Thymus (tissue), 11 donors: ENCODE measurements around the gene FXYD2. TPM values are rescaled to one million over a fixed set of nuclear protein-coding genes. Genes with fewer than 3 reads are reported as not detected.

ENCODE experiments used
- DNase-seq, 9 donors: peaks; one replicate each; pipeline ENCODE4 v3.0.0-alpha.2; 2013; ENCODE audit warnings: low spot score in 9 of 9, low read depth in 6 of 9, missing footprints in 1 of 9
- H3K27ac ChIP-seq, 2 donors: one replicate each; pipeline ENCODE4 v1.5.1; 2013; ENCODE audit warnings: control low read depth in 1 of 2, low read depth in 1 of 2, low read length in 1 of 2, mild to moderate bottlenecking in 1 of 2, moderate library complexity in 1 of 2
- H3K27me3 ChIP-seq, 2 donors: one replicate each; pipeline ENCODE4 v1.5.1; 2013; ENCODE audit warnings: low read length in 1 of 2; ENCODE audit not compliant: control insufficient read depth in 2 of 2, insufficient read depth in 1 of 2
- H3K36me3 ChIP-seq, 2 donors: one replicate each; pipeline ENCODE4 v1.5.1; 2013; ENCODE audit warnings: low read length in 1 of 2, mild to moderate bottlenecking in 1 of 2, moderate library complexity in 1 of 2; ENCODE audit not compliant: control insufficient read depth in 2 of 2, insufficient read depth in 2 of 2
- H3K4me1 ChIP-seq, 2 donors: one replicate each; pipeline ENCODE4 v1.5.1; 2013; ENCODE audit warnings: low read length in 2 of 2; ENCODE audit not compliant: control insufficient read depth in 2 of 2, insufficient read depth in 2 of 2
- H3K4me3 ChIP-seq, 2 donors: one replicate each; pipeline ENCODE4 v1.5.1; 2013; ENCODE audit warnings: low read length in 2 of 2, control low read depth in 1 of 2, mild to moderate bottlenecking in 1 of 2
- H3K9me3 ChIP-seq, 2 donors: one replicate each; pipeline ENCODE4 v1.5.1; 2013; ENCODE audit warnings: low read length in 1 of 2, mild to moderate bottlenecking in 1 of 2; ENCODE audit not compliant: control insufficient read depth in 2 of 2, insufficient read depth in 1 of 2
- WGBS: extraction: QIAGEN DNeasy Blood & Tissue Kit; methylation state at CpG from one replicate; pipeline ENCODE4 v1.1.7; 2013; 5-methylcytosine and 5-hydroxymethylcytosine counted together
- polyA plus RNA-seq: library from polyadenylated mRNA; stranded (reverse); fragments of 200-250 nt; gene quantifications from one replicate; pipeline ENCODE4 v1.2.3, GENCODE V29; 2013
- total RNA-seq: library from RNA; stranded (reverse); fragments of 120-200 nt; gene quantifications from one replicate; pipeline ENCODE4 v1.2.4, GENCODE V29; 2013
- donor health status: healthy.

Gene FXYD2
- total and polyA plus RNA-seq, 2 donors = 78.9 to 100 TPM

- no peaks in the 10 kb centered on the region for H3K36me3 ChIP-seq
- no peak for DNase-seq
- WGBS = 91% methylated on average over 7 of the region's 7 CpGs
Observed at GRCh38 chr11:117839380-117839881, 14.9 kb upstream of the FXYD2 start.

GRCh38 chr11:117838901-117839300 is 14.4 kb upstream of the FXYD2 start:
- no peaks in the 10 kb centered on the region for H3K27me3 ChIP-seq
- peaks cover 11 to 21% of the 10 kb centered on the region in 2 donors for H3K4me1 ChIP-seq
- WGBS = 85% methylated on average over 8 of the region's 8 CpGs
- H3K9me3 ChIP-seq = no peaks in the 10 kb centered on the region
- no peak for DNase-seq
- H3K36me3 ChIP-seq = no peaks in the 10 kb centered on the region
- no peak overlapping the region for H3K27ac ChIP-seq
- no peak overlapping the region for H3K4me3 ChIP-seq

More at GRCh38 chr11:117839380-117839881, 14.9 kb upstream of the FXYD2 start:
- Histone ChIP-seq H3K9me3 (no peaks in the 10 kb centered on the region), H3K27me3 (no peaks in the 10 kb centered on the region), H3K4me1 (peaks cover 11 to 20% of the 10 kb centered on the region in 2 donors), H3K4me3 (no peak overlapping the region), H3K27ac (no peak overlapping the region)

- Histone ChIP-seq H3K36me3 (no peaks in the 10 kb centered on the region), H3K27me3 (no peaks in the 10 kb centered on the region), H3K9me3 (no peaks in the 10 kb centered on the region), H3K4me3 (no peak overlapping the region), H3K27ac (no peak overlapping the region), H3K4me1 (peaks cover 11 to 25% of the 10 kb centered on the region in 2 donors)
- 58% methylated on average over 8 of the region's 8 CpGs for WGBS
- no peak for DNase-seq
Observed at GRCh38 chr11:117837791-117838190, 13.2 kb upstream of the FXYD2 start.

GRCh38 chr11:117837070-117837776 is 12.7 kb upstream of the FXYD2 start:
- DNase-seq = no peak
- Histone ChIP-seq H3K27me3 (no peaks in the 10 kb centered on the region), H3K27ac (no peak overlapping the region), H3K4me1 (peaks cover 12 to 31% of the 10 kb centered on the region in 2 donors), H3K4me3 (no peak overlapping the region), H3K9me3 (no peaks in the 10 kb centered on the region), H3K36me3 (no peaks in the 10 kb centered on the region)
- WGBS = 91% methylated on average over 18 of the region's 18 CpGs

GRCh38 chr11:117836077-117836960 is 11.8 kb upstream of the FXYD2 start:
- H3K27me3 ChIP-seq = no peaks in the 10 kb centered on the region
- no peak overlapping the region for H3K27ac ChIP-seq
- H3K4me1 ChIP-seq = peaks cover 16 to 40% of the 10 kb centered on the region in 2 donors
- WGBS = 93% methylated on average over 14 of the region's 14 CpGs
- H3K9me3 ChIP-seq = no peaks in the 10 kb centered on the region
- DNase-seq = no peak
- no peaks in the 10 kb centered on the region for H3K36me3 ChIP-seq
- H3K4me3 ChIP-seq = no peak overlapping the region

- Histone ChIP-seq H3K36me3 (no peaks in the 10 kb centered on the region), H3K4me1 (peaks cover 18 to 42% of the 10 kb centered on the region in 2 donors), H3K27me3 (no peaks in the 10 kb centered on the region), H3K9me3 (no peaks in the 10 kb centered on the region), H3K27ac (no peak overlapping the region), H3K4me3 (no peak overlapping the region)
- WGBS = 88% methylated on average over 8 of the region's 8 CpGs
- DNase-seq = no peak
Observed at GRCh38 chr11:117835576-117835975, 11.0 kb upstream of the FXYD2 start.

- Histone ChIP-seq H3K4me1 (peaks cover 20 to 43% of the 10 kb centered on the region in 2 donors), H3K27me3 (no peaks in the 10 kb centered on the region), H3K9me3 (no peaks in the 10 kb centered on the region), H3K27ac (no peak overlapping the region), H3K4me3 (no peak overlapping the region), H3K36me3 (no peaks in the 10 kb centered on the region)
- 98% methylated on average over 17 of the region's 17 CpGs for WGBS
- no peak for DNase-seq
Observed at GRCh38 chr11:117834838-117835443, 10.4 kb upstream of the FXYD2 start.

GRCh38 chr11:117834068-117834810 is 9.7 kb upstream of the FXYD2 start:
- no peak overlapping the region for H3K27ac ChIP-seq
- 97% methylated on average over 6 of the region's 6 CpGs for WGBS
- no peaks in the 10 kb centered on the region for H3K27me3 ChIP-seq

More at GRCh38 chr11:117834068-117834810, 9.7 kb upstream of the FXYD2 start:
- no peak overlapping the region for H3K4me3 ChIP-seq
- peaks cover 25 to 50% of the 10 kb centered on the region in 2 donors for H3K4me1 ChIP-seq
- no peaks in the 10 kb centered on the region for H3K9me3 ChIP-seq
- no peaks in the 10 kb centered on the region for H3K36me3 ChIP-seq
- no peak for DNase-seq
